Measurements from ENCODE around the gene AMPH.

Gene AMPH

DNA sequence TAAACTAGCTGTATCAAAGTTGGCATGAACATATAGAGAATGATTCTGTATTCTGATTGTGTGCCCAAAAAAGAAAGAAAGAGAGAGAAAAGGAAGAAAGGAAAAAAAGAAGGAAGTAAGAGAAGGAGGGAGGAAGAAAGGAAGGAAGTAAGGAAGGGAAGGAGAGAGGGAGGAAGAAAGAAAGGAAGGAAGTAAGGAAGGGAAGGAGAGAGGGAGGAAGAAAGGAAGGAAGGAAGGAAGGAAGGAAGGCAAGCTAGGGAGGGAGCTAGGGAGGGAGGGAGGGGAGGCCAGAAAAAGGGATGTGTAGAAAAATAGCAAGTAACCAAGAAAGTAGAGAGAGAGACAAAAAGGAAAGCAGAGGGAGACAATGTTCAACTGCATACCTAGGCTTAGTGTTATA is 297.0 kb downstream of the AMPH start:
- TF ChIP-seq, protein P1, sequence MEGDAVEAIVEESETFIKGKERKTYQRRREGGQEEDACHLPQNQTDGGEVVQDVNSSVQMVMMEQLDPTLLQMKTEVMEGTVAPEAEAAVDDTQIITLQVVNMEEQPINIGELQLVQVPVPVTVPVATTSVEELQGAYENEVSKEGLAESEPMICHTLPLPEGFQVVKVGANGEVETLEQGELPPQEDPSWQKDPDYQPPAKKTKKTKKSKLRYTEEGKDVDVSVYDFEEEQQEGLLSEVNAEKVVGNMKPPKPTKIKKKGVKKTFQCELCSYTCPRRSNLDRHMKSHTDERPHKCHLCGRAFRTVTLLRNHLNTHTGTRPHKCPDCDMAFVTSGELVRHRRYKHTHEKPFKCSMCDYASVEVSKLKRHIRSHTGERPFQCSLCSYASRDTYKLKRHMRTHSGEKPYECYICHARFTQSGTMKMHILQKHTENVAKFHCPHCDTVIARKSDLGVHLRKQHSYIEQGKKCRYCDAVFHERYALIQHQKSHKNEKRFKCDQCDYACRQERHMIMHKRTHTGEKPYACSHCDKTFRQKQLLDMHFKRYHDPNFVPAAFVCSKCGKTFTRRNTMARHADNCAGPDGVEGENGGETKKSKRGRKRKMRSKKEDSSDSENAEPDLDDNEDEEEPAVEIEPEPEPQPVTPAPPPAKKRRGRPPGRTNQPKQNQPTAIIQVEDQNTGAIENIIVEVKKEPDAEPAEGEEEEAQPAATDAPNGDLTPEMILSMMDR (IDR thresholded peaks at IDR 0.05; ENCODE audit: insufficient read depth, low read depth, low read length, missing control alignments), result no peak
- DNase-seq (ENCODE audit: low read depth), result no peak
- H3K4me3 ChIP-seq (ENCODE audit: low read length), result no peak overlapping the region

Measured in epithelial cell of esophagus (primary cell).